T-cell (primary cell): ENCODE measurements around the gene NOC3L. TPM values are rescaled to one million over a fixed set of nuclear protein-coding genes. Genes with fewer than 3 reads are reported as not detected.

Experiments
- ATAC-seq, 4 experiments: fragments of 200-7000 bp in 3 of 4; fragments of 150-1000 bp in 1 of 4; cut with Tn5 transposase; replicated peaks in 1 of 4; 1 replicate in 3 of 4; 2 replicates in 1 of 4; pipeline ENCODE4 v1.10.0; 2021; ENCODE audit warnings: moderate library complexity in 3 of 4, mild to moderate bottlenecking in 2 of 4, moderate number of reproducible peaks in 1 of 4
- CTCF ChIA-PET, 2 donors: fragments of 300-600 bp; sonication (Branson Sonifier 250); formaldehyde crosslinking; loops; one replicate each; lab custom pipeline; 2022; ENCODE audit warnings: antibody characterized with exemption in 2 of 2; lab: Charles Lee
- POLR2A ChIA-PET, 2 donors: fragments of 300-600 bp; sonication (Branson Sonifier 250); formaldehyde crosslinking; loops; one replicate each; lab custom pipeline; 2022; ENCODE audit warnings: antibody characterized with exemption in 2 of 2; lab: Charles Lee
- DNase-seq, 35 experiments: peaks; one replicate each; pipeline versions ENCODE4 v3.0.0 to v3.0.0-alpha.2; 2013 to 2023
- H3K27ac ChIP-seq: one replicate; pipeline ENCODE4 v1.5.1; 2013; ENCODE audit warnings: low read length
- H3K27me3 ChIP-seq, 2 experiments: replicated peaks in 1 of 2; 1 replicate in 1 of 2; 2 replicates in 1 of 2; pipeline versions ENCODE4 v1.6.1 to v1.7.0; 2013; ENCODE audit warnings: low read length in 1 of 2, mixed read lengths in 1 of 2; ENCODE audit not compliant: control insufficient read depth in 2 of 2, insufficient read depth in 2 of 2; ENCODE audit errors: extremely low read depth in 1 of 2
- H3K36me3 ChIP-seq, 2 donors: 1 replicate in 1 of 2; 2 replicates in 1 of 2; pipeline versions ENCODE4 v1.6.1 to v1.7.0; 2013; ENCODE audit warnings: low read length in 1 of 2; ENCODE audit not compliant: control insufficient read depth in 2 of 2, insufficient read depth in 1 of 2; ENCODE audit errors: extremely low read depth in 1 of 2
- H3K4me1 ChIP-seq, 2 experiments: 1 replicate in 1 of 2; 2 replicates in 1 of 2; pipeline versions ENCODE4 v1.6.1 to v1.7.0; 2013; ENCODE audit warnings: low read length in 2 of 2, mixed read lengths in 1 of 2; ENCODE audit not compliant: insufficient read depth in 2 of 2, control insufficient read depth in 1 of 2; ENCODE audit errors: extremely low read depth in 1 of 2
- H3K4me3 ChIP-seq, 2 donors: 1 replicate in 1 of 2; 2 replicates in 1 of 2; pipeline versions ENCODE4 v1.5.1 to v1.7.0; 2013; ENCODE audit warnings: mild to moderate bottlenecking in 2 of 2, low read length in 1 of 2, moderate library complexity in 1 of 2; ENCODE audit not compliant: control insufficient read depth in 1 of 2; ENCODE audit errors: extremely low read depth in 1 of 2
- H3K9me3 ChIP-seq: 2 replicates; pipeline ENCODE4 v1.7.0; 2013
- H3K27ac Mint-ChIP-seq, 2 donors: one replicate each; pipeline ENCODE4 v1.8.0; 2020 to 2021; ENCODE audit warnings: mild to moderate bottlenecking in 2 of 2, mixed read lengths in 2 of 2
- H3K27me3 Mint-ChIP-seq, 2 donors: one replicate each; pipeline ENCODE4 v1.8.0; 2021 to 2022; ENCODE audit warnings: mixed read lengths in 2 of 2
- H3K36me3 Mint-ChIP-seq: one replicate; pipeline ENCODE4 v1.8.0; 2021; ENCODE audit warnings: mixed read lengths
- H3K4me1 Mint-ChIP-seq, 3 donors: one replicate each; pipeline ENCODE4 v1.8.0; 2020 to 2022; ENCODE audit warnings: mixed read lengths in 3 of 3, mild to moderate bottlenecking in 1 of 3
- H3K4me3 Mint-ChIP-seq, 3 donors: one replicate each; pipeline ENCODE4 v1.8.0; 2020 to 2022; ENCODE audit warnings: mild to moderate bottlenecking in 3 of 3, mixed read lengths in 3 of 3, moderate library complexity in 3 of 3
- H3K9me3 Mint-ChIP-seq, 3 donors: one replicate each; pipeline ENCODE4 v1.8.0; 2020 to 2022; ENCODE audit warnings: mixed read lengths in 3 of 3
- WGBS: methylation state at CpG from one replicate; pipeline ENCODE4 v1.1.5; 2013; ENCODE audit warnings: missing lambda C conversion rate; ENCODE audit not compliant: insufficient coverage; 5-methylcytosine and 5-hydroxymethylcytosine counted together
- total RNA-seq, 35 experiments: library from RNA in 6 of 35; stranded (reverse) in 6 of 35; fragments of 120-200 nt in 1 of 35; gene quantifications; one replicate each; pipeline versions ENCODE4 v1.2.1 to v1.2.4 and lab custom pipeline; 2013 to 2026

The NOC3L gene
- total RNA-seq, 5 donors from 2014 or later (not counting 1 experiment from before 2014, with no cell fraction given) = 16.8 to 27.5 (median 19.6) TPM

DNA sequence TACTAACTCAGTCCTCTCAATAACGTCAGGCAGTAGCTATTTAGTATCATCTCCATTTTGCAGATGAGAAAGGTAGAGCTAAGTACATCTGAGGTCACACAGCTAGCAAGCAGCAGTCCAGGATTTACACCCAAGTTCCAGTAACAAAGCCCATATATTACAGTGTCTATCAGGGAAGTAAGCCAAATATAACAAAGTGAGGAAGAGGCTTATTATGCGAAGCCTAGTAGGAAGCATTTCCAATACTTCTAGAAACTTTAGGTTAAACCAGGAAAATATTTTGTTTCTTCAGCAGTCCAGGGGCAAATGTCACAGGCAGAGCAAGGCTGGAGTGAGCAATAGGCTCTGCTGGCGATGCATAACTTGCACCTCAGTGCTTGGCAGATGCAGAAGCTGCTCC, 53.9 kb downstream of the NOC3L start:
- Mint-ChIP-seq H3K36me3 (no peaks in the 10 kb centered on the region), H3K27me3 (peaks cover 58 to 61% of the 10 kb centered on the region in 2 donors), H3K4me3 (no peak overlapping the region), H3K4me1 (no peaks in the 10 kb centered on the region), H3K27ac (no peak overlapping the region), H3K9me3 (no peaks in the 10 kb centered on the region)
- Histone ChIP-seq H3K27me3 (peaks cover 13 to 14% of the 10 kb centered on the region in 2 experiments), H3K36me3 (no peaks in the 10 kb centered on the region), H3K9me3 (no peaks in the 10 kb centered on the region), H3K27ac (no peak overlapping the region), H3K4me1 (no peaks in the 10 kb centered on the region), H3K4me3 (no peak overlapping the region)
- no peak for ATAC-seq
- WGBS = 94% methylated on average over 2 of the region's 3 CpGs
- no peak for DNase-seq
- CTCF ChIA-PET = interaction anchor here in 1 of 2 donors (1.0 kb wide), 1 partner anchor 11 kb away, joined by 4 read pairs; no protein-coding TSS in a partner anchor
- POLR2A ChIA-PET = no interaction called here

DNA sequence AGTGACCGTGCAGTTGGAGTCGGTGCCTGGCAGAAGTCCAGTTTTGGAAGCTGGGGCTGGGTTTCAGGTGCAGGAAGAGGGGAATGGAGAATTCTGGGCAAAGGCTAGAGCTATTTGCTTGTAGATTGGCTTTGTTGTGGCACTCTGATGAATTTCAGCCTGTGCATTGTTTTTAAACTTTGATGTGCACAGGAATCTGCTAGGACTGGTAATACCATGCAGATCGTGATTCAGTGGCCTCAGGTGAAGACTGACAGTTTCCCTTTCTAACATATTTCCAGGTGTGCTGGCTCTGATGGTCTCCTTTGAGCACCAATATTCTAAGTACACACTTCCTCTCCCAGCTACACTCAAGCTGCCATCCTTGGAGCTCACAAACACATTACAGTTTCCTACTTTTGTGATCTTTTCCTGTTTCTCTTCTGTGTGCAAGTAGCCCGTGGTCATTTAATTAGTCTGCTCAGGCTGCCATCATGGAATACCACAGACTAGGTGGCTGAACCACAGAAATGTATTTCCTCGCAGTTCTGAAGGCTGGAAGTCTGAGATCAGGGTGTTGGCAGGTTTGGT, 55.6 kb downstream of the NOC3L start:
- CTCF ChIA-PET = no interaction called here
- H3K4me3 Mint-ChIP-seq = no peak overlapping the region

DNA sequence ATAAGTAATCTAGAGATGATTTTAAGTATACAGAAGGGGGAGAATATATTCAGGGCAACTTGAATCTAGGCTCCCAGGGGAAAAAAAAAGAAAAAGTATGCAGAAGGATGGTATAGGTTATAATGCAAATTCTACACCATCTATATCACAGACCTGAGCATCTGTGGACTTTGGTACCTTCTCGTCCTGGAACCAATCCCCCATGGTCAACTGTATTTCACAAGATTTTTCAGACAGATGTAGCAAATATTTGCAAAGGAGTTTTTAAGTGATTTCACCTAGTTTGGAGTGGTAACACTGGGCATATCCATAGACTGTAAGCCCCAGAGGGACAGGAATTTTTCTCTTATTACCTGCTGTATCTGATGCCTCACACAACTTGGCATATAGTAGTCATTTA, 58.8 kb downstream of the NOC3L start:
- POLR2A ChIA-PET = no interaction called here
- CTCF ChIA-PET = no interaction called here
- no peak overlapping the region for H3K4me3 ChIP-seq
- no peak overlapping the region for H3K27ac Mint-ChIP-seq
- WGBS = no CpG with 5 or more reads among the region's 1 CpG
- H3K9me3 Mint-ChIP-seq = no peaks in the 10 kb centered on the region
- no peaks in the 10 kb centered on the region for H3K36me3 Mint-ChIP-seq
- no peak overlapping the region for H3K27ac ChIP-seq
- H3K27me3 Mint-ChIP-seq = peaks cover 47 to 51% of the 10 kb centered on the region in 2 donors
- H3K9me3 ChIP-seq = no peaks in the 10 kb centered on the region
- H3K4me3 Mint-ChIP-seq = no peak overlapping the region
- peaks cover 12 to 25% of the 10 kb centered on the region in 2 experiments for H3K27me3 ChIP-seq
- peaks cover 6% of the 10 kb centered on the region in 2 experiments for H3K4me1 ChIP-seq
- ATAC-seq (no peak), DNase-seq (no peak)
- H3K4me1 Mint-ChIP-seq = peaks cover 7 to 15% (median 14%) of the 10 kb centered on the region in 3 donors
- no peaks in the 10 kb centered on the region for H3K36me3 ChIP-seq

More for the DNA sequence above, 55.6 kb downstream of the NOC3L start:
- ATAC-seq (no peak), DNase-seq (no peak)
- Histone ChIP-seq H3K9me3 (no peaks in the 10 kb centered on the region), H3K4me1 (no peaks in the 10 kb centered on the region), H3K27ac (no peak overlapping the region), H3K36me3 (no peaks in the 10 kb centered on the region), H3K27me3 (peaks cover 13 to 17% of the 10 kb centered on the region in 2 experiments), H3K4me3 (no peak overlapping the region)
- Mint-ChIP-seq H3K4me1 (no peaks in the 10 kb centered on the region), H3K9me3 (no peaks in the 10 kb centered on the region), H3K36me3 (no peaks in the 10 kb centered on the region), H3K27ac (no peak overlapping the region), H3K27me3 (peaks cover 61 to 65% of the 10 kb centered on the region in 2 donors)
- POLR2A ChIA-PET = no interaction called here
- WGBS = 6% methylated on average over 4 of the region's 5 CpGs

DNA sequence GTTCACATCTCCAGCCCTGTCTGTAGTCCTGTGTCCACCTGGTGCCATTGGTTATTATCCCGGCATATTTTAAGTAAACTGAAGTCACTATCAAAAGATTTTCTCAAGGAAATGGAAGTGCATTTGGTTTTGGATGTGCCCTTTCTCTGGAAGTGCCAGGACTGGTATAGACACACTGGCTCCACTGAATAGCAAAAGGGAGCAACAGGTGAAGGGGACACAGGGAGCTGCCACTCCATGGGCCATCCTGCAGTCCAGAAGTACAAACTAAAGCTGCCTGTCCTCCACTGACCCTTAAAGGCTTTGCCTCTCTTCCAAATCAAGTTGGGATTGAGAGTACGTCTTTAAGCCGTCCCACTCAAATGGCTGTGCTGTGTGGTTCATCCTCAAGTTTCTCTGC, 62.7 kb downstream of the NOC3L start:
- H3K27ac Mint-ChIP-seq = no peak overlapping the region
- 80% methylated on average over 1 of the region's 3 CpGs for WGBS
- ChIA-PET CTCF (no interaction called here), POLR2A (no interaction called here)
- no peaks in the 10 kb centered on the region for H3K9me3 Mint-ChIP-seq
- no peaks in the 10 kb centered on the region for H3K36me3 Mint-ChIP-seq
- peaks cover 40 to 45% of the 10 kb centered on the region in 2 donors for H3K27me3 Mint-ChIP-seq
- DNase-seq (no peak), ATAC-seq (no peak)
- H3K4me3 ChIP-seq = no peak overlapping the region
- H3K9me3 ChIP-seq = no peaks in the 10 kb centered on the region
- H3K4me3 Mint-ChIP-seq = no peak overlapping the region
- H3K27ac ChIP-seq = no peak overlapping the region
- H3K4me1 ChIP-seq = peaks cover 6% of the 10 kb centered on the region in 2 experiments
- H3K36me3 ChIP-seq = no peaks in the 10 kb centered on the region
- peaks cover 13 to 21% (median 16%) of the 10 kb centered on the region in 3 donors for H3K4me1 Mint-ChIP-seq
- peaks cover 15 to 20% of the 10 kb centered on the region in 2 experiments for H3K27me3 ChIP-seq

DNA sequence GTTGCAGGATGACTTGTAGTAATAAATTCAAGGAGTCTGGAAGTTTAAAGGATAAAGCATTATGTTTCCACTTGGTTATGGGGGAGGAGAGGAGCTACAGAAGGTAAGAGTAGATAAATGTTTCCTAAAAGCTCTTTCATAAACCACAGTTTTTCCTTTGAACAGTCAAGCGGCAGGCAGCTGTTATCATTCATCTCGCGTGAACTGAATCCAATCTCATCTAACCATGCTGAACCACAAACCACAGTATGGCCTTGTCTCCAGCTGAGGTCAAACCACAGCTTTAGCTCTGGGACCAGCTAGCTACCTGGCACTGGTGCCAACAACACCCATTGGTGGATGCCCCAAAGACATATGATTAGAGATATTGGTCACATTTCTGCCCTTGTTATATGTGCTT, 63.3 kb downstream of the NOC3L start:
- Histone ChIP-seq H3K9me3 (no peaks in the 10 kb centered on the region), H3K27ac (no peak overlapping the region), H3K4me1 (peaks cover 6% of the 10 kb centered on the region in 2 experiments), H3K27me3 (peaks cover 13 to 25% of the 10 kb centered on the region in 2 experiments), H3K36me3 (no peaks in the 10 kb centered on the region), H3K4me3 (no peak overlapping the region)
- CTCF ChIA-PET = interaction anchor here (0.6 to 0.9 kb wide), 2 partner anchors 23 to 26 kb away, joined by 3 read pairs; no protein-coding TSS in a partner anchor
- H3K36me3 Mint-ChIP-seq = no peaks in the 10 kb centered on the region
- POLR2A ChIA-PET = no interaction called here
- peaks cover 13 to 21% (median 16%) of the 10 kb centered on the region in 3 donors for H3K4me1 Mint-ChIP-seq
- H3K9me3 Mint-ChIP-seq = no peaks in the 10 kb centered on the region
- WGBS = 0% methylated on average over 3 of the region's 3 CpGs
- no peak overlapping the region for H3K4me3 Mint-ChIP-seq
- peaks cover 38 to 43% of the 10 kb centered on the region in 2 donors for H3K27me3 Mint-ChIP-seq
- H3K27ac Mint-ChIP-seq = no peak overlapping the region
- peak in 3 of 4 experiments; percentile 42 to 65 (median 44) for ATAC-seq
- peak in 1 of 35 experiments; percentile 25 for DNase-seq

DNA sequence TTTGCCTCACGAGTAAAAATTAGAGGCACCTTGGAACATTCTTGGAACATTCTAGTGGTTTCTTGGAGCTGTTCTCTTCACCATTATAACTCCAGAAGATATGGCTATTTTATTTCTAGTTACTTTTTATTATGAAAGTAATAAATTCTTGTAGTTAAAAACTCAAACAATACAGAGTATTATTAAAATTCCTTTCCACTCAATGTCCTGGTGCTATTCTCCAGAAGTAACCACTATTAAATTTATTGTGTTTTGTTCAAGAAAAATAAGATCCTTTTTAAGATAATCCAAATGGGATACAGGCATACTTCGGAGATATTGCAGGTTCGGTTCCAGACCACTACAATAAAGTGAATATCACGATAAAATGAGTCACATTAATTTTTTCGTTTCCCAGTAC, 68.6 kb downstream of the NOC3L start:
- no peak for ATAC-seq
- Histone ChIP-seq H3K27ac (no peak overlapping the region), H3K4me1 (peaks cover 0 to 2% of the 10 kb centered on the region in 2 experiments), H3K36me3 (no peaks in the 10 kb centered on the region), H3K27me3 (peaks cover 11 to 24% of the 10 kb centered on the region in 2 experiments), H3K9me3 (no peaks in the 10 kb centered on the region), H3K4me3 (no peak overlapping the region)
- no CpG with 5 or more reads among the region's 5 CpGs for WGBS
- H3K27me3 Mint-ChIP-seq = peaks cover 42 to 49% of the 10 kb centered on the region in 2 donors
- ChIA-PET POLR2A (no interaction called here), CTCF (no interaction called here)
- DNase-seq = no peak
- H3K27ac Mint-ChIP-seq = no peak overlapping the region
- no peaks in the 10 kb centered on the region for H3K9me3 Mint-ChIP-seq
- no peaks in the 10 kb centered on the region for H3K36me3 Mint-ChIP-seq
- H3K4me3 Mint-ChIP-seq = no peak overlapping the region
- H3K4me1 Mint-ChIP-seq = peaks cover 4 to 9% (median 9%) of the 10 kb centered on the region in 3 donors
